GM10248 (cell line): ENCODE measurements around the gene DARS1.

ENCODE experiments used
- CTCF ChIA-PET: fragments of 300-600 bp; sonication (Branson Sonifier 250); formaldehyde crosslinking; extraction: SDS; loops from one replicate; lab custom pipeline; 2021; ENCODE audit warnings: antibody characterized with exemption; lab: Yijun Ruan, JAX
- POLR2A ChIA-PET: fragments of 350-650 bp; sonication (Branson Sonifier 250); formaldehyde crosslinking; extraction: SDS; loops from one replicate; lab custom pipeline; 2020; ENCODE audit warnings: antibody characterized with exemption; lab: Yijun Ruan, JAX
- DNase-seq: peaks from one replicate; pipeline ENCODE4 v3.0.0; 2012; ENCODE audit errors: extremely low spot score
- TF ChIP-seq, protein P1 (sequence below): IDR thresholded peaks from 2 replicates; pipeline ENCODE4 v1.5.1; 2012; ENCODE audit warnings: mild to moderate bottlenecking, low read depth; ENCODE audit errors: extremely low read depth, missing control alignments, control extremely low read depth

The DARS1 gene

GRCh38 chr2:135936524-135936923 is 48.9 kb downstream of the DARS1 start:
- CTCF ChIA-PET = interaction anchor here (1.2 to 2.2 kb wide), 2 partner anchors 11 to 23 kb away, joined by 3 to 9 read pairs; no protein-coding TSS in a partner anchor
- TF ChIP-seq, protein P1, sequence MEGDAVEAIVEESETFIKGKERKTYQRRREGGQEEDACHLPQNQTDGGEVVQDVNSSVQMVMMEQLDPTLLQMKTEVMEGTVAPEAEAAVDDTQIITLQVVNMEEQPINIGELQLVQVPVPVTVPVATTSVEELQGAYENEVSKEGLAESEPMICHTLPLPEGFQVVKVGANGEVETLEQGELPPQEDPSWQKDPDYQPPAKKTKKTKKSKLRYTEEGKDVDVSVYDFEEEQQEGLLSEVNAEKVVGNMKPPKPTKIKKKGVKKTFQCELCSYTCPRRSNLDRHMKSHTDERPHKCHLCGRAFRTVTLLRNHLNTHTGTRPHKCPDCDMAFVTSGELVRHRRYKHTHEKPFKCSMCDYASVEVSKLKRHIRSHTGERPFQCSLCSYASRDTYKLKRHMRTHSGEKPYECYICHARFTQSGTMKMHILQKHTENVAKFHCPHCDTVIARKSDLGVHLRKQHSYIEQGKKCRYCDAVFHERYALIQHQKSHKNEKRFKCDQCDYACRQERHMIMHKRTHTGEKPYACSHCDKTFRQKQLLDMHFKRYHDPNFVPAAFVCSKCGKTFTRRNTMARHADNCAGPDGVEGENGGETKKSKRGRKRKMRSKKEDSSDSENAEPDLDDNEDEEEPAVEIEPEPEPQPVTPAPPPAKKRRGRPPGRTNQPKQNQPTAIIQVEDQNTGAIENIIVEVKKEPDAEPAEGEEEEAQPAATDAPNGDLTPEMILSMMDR = no peak
- no peak for DNase-seq
- POLR2A ChIA-PET = no interaction called here

GRCh38 chr2:135935914-135936313 is 49.5 kb downstream of the DARS1 start:
- DNase-seq = no peak
- POLR2A ChIA-PET = no interaction called here
- TF ChIP-seq, protein P1 = no peak
- CTCF ChIA-PET = no interaction called here

DNA sequence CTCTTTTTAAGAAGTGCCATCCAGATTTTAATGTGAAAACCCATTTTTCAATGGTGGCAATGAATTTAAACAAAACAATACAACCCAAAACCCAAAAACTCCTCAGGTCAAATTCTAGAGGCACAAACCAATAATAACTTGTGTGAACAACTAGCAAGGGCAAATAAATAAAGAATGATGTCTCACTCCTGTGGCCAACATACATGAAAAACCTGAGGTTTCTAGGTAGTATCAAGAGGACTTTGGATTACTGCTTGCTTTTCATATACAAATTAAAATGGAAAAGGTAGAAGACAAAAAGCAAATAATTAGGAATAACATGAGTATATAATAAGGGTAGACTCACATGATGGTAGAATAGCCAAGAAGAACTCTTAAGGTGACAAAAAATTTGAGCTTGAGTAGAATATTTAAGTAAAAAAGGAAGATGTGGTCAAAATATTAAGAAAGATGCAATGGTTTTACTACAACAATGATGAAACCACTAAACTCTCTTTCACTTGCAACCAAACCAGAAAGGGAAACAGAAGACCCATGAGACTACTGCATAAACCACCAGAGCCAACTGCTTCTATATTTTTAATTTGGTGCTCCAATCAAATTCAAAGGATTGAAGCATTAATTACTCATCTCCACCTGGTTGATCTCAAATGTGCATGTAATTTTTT is 53.5 kb downstream of the DARS1 start:
- peak; percentile 28 for DNase-seq
- TF ChIP-seq, protein P1 = no peak
- POLR2A ChIA-PET = no interaction called here
- CTCF ChIA-PET = interaction anchor here (1.1 to 2.0 kb wide), 3 partner anchors 13 to 246 kb away, joined by 3 to 8 read pairs (median 3); no protein-coding TSS in a partner anchor

GRCh38 chr2:135926605-135927004 is 58.8 kb downstream of the DARS1 start:
- CTCF ChIA-PET = interaction anchor here (1.4 kb wide), 1 partner anchor 13 kb away, joined by 5 read pairs; no protein-coding TSS in a partner anchor
- TF ChIP-seq, protein P1 = no peak
- DNase-seq = no peak
- POLR2A ChIA-PET = no interaction called here

DNA sequence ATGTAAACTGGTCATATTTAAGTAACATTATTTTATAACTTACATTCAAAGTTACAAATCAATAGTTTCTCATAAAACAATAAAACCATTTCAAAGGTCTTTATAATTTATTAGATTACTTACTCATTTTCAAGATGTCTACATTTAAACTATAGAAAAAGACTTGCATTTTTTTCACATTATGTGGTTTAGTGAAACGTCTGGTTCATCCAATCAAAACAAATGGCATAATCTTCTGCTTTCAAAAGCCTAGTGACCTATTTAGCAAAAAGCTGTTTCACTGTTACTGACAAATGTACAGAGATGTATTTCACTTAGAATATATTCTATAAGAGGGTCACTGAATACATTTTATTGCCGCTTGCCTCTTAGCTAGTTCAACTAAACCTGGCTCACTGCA is 59.9 kb downstream of the DARS1 start:
- DNase-seq = no peak
- TF ChIP-seq, protein P1 = no peak
- CTCF ChIA-PET = interaction anchor here (1.0 to 1.8 kb wide), 3 partner anchors 8 to 459 kb away, joined by 4 to 9 read pairs (median 5); no protein-coding TSS in a partner anchor
- POLR2A ChIA-PET = no interaction called here

GRCh38 chr2:135916207-135916606 is 69.2 kb downstream of the DARS1 start:
- ChIA-PET POLR2A (no interaction called here), CTCF (interaction anchor here (4.2 to 4.4 kb wide), 2 partner anchors 465 to 468 kb away, joined by 32 to 55 read pairs; no protein-coding TSS in a partner anchor)
- TF ChIP-seq, protein P1 = no peak
- peak; percentile 15 for DNase-seq
